ENCODE results near the gene FNDC10.

- peak; percentile 29 for TF ChIP-seq CTCF (IDR thresholded peaks at IDR 0.05)
- no peak for TF ChIP-seq ZFX (IDR thresholded peaks at IDR 0.05; ENCODE audit: borderline replicate concordance)
Measured at GRCh38 chr1:1597275-1597930, 2.5 kb downstream of the FNDC10 start.

Measured in 22Rv1 (cell line).